ENCODE data around the gene TMEM263.
A peak's percentile ranks its signal among the peaks of the same experiment; 100 is the strongest.
"Not testable (repeated sequence)": the region's sequence is repeated elsewhere in the genome, so short reads cannot be mapped to it uniquely, and the experiment has no call there.

Gene TMEM263

GRCh38 chr12:106919910-106920544 lies 35.7 kb upstream of the TMEM263 start:
- Histone ChIP-seq H3K4me2 (ENCODE audit: low read depth, low read length, poor library complexity, severe bottlenecking) (no peak overlapping the region), H3K36me3 (ENCODE audit: insufficient read depth, low read length) (no peaks in the 10 kb centered on the region)

GRCh38 chr12:106921976-106922375 lies 33.7 kb upstream of the TMEM263 start:
- H3K4me3 ChIP-seq (ENCODE audit: low read length, poor library complexity, severe bottlenecking); H3K36me3 ChIP-seq (ENCODE audit: insufficient read depth, low read length); H2AFZ ChIP-seq (ENCODE audit: low read length); H3K27me3 ChIP-seq (ENCODE audit: insufficient read depth, low read length, poor library complexity, severe bottlenecking); H3K9me2 ChIP-seq (replicated peaks; ENCODE audit: low read depth, low read length); H3K4me2 ChIP-seq (ENCODE audit: low read depth, low read length, poor library complexity, severe bottlenecking); H4K20me1 ChIP-seq (ENCODE audit: insufficient read depth, low read length, poor library complexity, severe bottlenecking); H3K9me3 ChIP-seq (ENCODE audit: insufficient read depth, low read depth, low read length); H3K4me1 ChIP-seq (ENCODE audit: insufficient read depth, low read length, poor library complexity, severe bottlenecking); H3K79me2 ChIP-seq (ENCODE audit: insufficient read depth, low read length); H3F3A ChIP-seq (ENCODE audit: low read depth); H3K9ac ChIP-seq (ENCODE audit: low read depth, low read length, poor library complexity, severe bottlenecking): not testable (repeated sequence)

More at GRCh38 chr12:106919910-106920544, 35.7 kb upstream of the TMEM263 start:
- H3K9me2 ChIP-seq (replicated peaks; ENCODE audit: low read depth, low read length), result no peaks in the 10 kb centered on the region
- H3K4me3 ChIP-seq (ENCODE audit: low read length, poor library complexity, severe bottlenecking), result no peak overlapping the region
- H3K9me3 ChIP-seq (ENCODE audit: insufficient read depth, low read depth, low read length), result no peaks in the 10 kb centered on the region
- H4K20me1 ChIP-seq (ENCODE audit: insufficient read depth, low read length, poor library complexity, severe bottlenecking), result no peaks in the 10 kb centered on the region
- no peaks in the 10 kb centered on the region for H3K27me3 ChIP-seq (ENCODE audit: insufficient read depth, low read length, poor library complexity, severe bottlenecking)
- no peaks in the 10 kb centered on the region for H3K79me2 ChIP-seq (ENCODE audit: insufficient read depth, low read length)
- no peaks in the 10 kb centered on the region for H3F3A ChIP-seq (ENCODE audit: low read depth)
- H3K4me1 ChIP-seq (ENCODE audit: insufficient read depth, low read length, poor library complexity, severe bottlenecking), result peaks cover 6% of the 10 kb centered on the region
- no peak overlapping the region for H3K9ac ChIP-seq (ENCODE audit: low read depth, low read length, poor library complexity, severe bottlenecking)
- H2AFZ ChIP-seq (ENCODE audit: low read length), result 0 out of 2 replicates have a peak overlapping the region, but pooled peaks have one; percentile 52
- TF ChIP-seq EZH2phosphoT487 (IDR thresholded peaks at IDR 0.05; ENCODE audit: borderline replicate concordance), result no peak
- TF ChIP-seq, protein P1, sequence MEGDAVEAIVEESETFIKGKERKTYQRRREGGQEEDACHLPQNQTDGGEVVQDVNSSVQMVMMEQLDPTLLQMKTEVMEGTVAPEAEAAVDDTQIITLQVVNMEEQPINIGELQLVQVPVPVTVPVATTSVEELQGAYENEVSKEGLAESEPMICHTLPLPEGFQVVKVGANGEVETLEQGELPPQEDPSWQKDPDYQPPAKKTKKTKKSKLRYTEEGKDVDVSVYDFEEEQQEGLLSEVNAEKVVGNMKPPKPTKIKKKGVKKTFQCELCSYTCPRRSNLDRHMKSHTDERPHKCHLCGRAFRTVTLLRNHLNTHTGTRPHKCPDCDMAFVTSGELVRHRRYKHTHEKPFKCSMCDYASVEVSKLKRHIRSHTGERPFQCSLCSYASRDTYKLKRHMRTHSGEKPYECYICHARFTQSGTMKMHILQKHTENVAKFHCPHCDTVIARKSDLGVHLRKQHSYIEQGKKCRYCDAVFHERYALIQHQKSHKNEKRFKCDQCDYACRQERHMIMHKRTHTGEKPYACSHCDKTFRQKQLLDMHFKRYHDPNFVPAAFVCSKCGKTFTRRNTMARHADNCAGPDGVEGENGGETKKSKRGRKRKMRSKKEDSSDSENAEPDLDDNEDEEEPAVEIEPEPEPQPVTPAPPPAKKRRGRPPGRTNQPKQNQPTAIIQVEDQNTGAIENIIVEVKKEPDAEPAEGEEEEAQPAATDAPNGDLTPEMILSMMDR (conservative IDR thresholded peaks at IDR 0.05; ENCODE audit: low read length), result peak; percentile 91

- H3K9me3 ChIP-seq (ENCODE audit: insufficient read depth, low read depth, low read length); H3K27me3 ChIP-seq (ENCODE audit: insufficient read depth, low read length, poor library complexity, severe bottlenecking); H3K79me2 ChIP-seq (ENCODE audit: insufficient read depth, low read length); H3K36me3 ChIP-seq (ENCODE audit: insufficient read depth, low read length); H2AFZ ChIP-seq (ENCODE audit: low read length); H3K4me3 ChIP-seq (ENCODE audit: low read length, poor library complexity, severe bottlenecking); H3K9ac ChIP-seq (ENCODE audit: low read depth, low read length, poor library complexity, severe bottlenecking); H3F3A ChIP-seq (ENCODE audit: low read depth); H3K4me2 ChIP-seq (ENCODE audit: low read depth, low read length, poor library complexity, severe bottlenecking); H3K4me1 ChIP-seq (ENCODE audit: insufficient read depth, low read length, poor library complexity, severe bottlenecking); H3K9me2 ChIP-seq (replicated peaks; ENCODE audit: low read depth, low read length); H4K20me1 ChIP-seq (ENCODE audit: insufficient read depth, low read length, poor library complexity, severe bottlenecking): not testable (repeated sequence)
Observed at GRCh38 chr12:106923594-106923993, 32.1 kb upstream of the TMEM263 start.

DNA sequence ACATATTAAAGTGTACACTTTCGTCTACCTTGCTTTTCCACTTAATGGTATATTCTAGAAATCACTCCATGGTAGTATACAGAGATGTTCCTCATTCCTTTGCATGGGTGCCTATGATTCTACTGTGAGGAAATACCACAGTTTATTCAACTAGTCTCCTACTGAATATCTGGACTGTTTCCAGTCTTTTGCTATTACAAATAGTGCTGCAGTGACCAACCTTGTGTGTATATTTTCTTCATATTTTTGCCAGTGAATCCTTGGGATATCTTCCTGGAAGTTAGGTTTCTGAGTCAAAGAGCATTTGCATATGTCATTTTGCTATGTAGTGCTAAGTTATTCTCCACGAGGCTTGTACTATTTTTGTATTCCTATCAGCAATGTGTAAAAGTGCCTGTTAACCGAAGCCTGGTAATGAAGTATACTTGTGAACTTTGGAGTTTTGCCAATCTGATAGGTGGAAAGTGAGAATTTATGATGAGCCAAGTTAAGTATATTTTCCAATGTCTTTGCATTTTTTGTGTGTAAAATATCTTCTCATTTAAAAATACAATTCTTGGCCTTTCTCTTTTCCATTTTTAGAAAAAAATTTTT lies 31.3 kb upstream of the TMEM263 start:
- H3K4me3 ChIP-seq (ENCODE audit: low read length, poor library complexity, severe bottlenecking), result no peak overlapping the region
- no peaks in the 10 kb centered on the region for H4K20me1 ChIP-seq (ENCODE audit: insufficient read depth, low read length, poor library complexity, severe bottlenecking)
- H3K4me1 ChIP-seq (ENCODE audit: insufficient read depth, low read length, poor library complexity, severe bottlenecking), result no peaks in the 10 kb centered on the region
- H3F3A ChIP-seq (ENCODE audit: low read depth), result no peaks in the 10 kb centered on the region
- H3K79me2 ChIP-seq (ENCODE audit: insufficient read depth, low read length), result no peaks in the 10 kb centered on the region
- H3K4me2 ChIP-seq (ENCODE audit: low read depth, low read length, poor library complexity, severe bottlenecking), result no peak overlapping the region
- H3K27me3 ChIP-seq (ENCODE audit: insufficient read depth, low read length, poor library complexity, severe bottlenecking), result no peaks in the 10 kb centered on the region
- no peak for TF ChIP-seq EZH2phosphoT487 (IDR thresholded peaks at IDR 0.05; ENCODE audit: borderline replicate concordance)
- TF ChIP-seq, protein P1 (conservative IDR thresholded peaks at IDR 0.05; ENCODE audit: low read length), result no peak
- H3K9me2 ChIP-seq (replicated peaks; ENCODE audit: low read depth, low read length), result no peaks in the 10 kb centered on the region
- no peak overlapping the region for H3K9ac ChIP-seq (ENCODE audit: low read depth, low read length, poor library complexity, severe bottlenecking)
- no peak overlapping the region for H2AFZ ChIP-seq (ENCODE audit: low read length)
- H3K9me3 ChIP-seq (ENCODE audit: insufficient read depth, low read depth, low read length), result no peaks in the 10 kb centered on the region
- no peaks in the 10 kb centered on the region for H3K36me3 ChIP-seq (ENCODE audit: insufficient read depth, low read length)
